OCI-LY1 (cell line): ENCODE data around the gene DDR2.
"Not testable (repeated sequence)": the region's sequence is repeated elsewhere in the genome, so short reads cannot be mapped to it uniquely, and the experiment has no call there.

Source experiments
- CTCF ChIP-seq: fragments of 200-600 bp; sonication (generic), shearing (Covaris generic); IDR thresholded peaks from 2 replicates; pipeline ENCODE4 v1.5.1; 2017; ENCODE audit warnings: mild to moderate bottlenecking, antibody characterized with exemption, low read length, moderate library complexity, mixed read lengths
- EZH2 ChIP-seq: fragments of 200-600 bp; sonication (generic), shearing (Covaris generic); IDR thresholded peaks from 2 replicates; pipeline ENCODE4 v1.8.0; 2017; ENCODE audit warnings: borderline replicate concordance, mixed run types, mild to moderate bottlenecking, antibody characterized with exemption, low read length, moderate library complexity, mixed read lengths

GRCh38 chr1:162585101-162585500, 47.2 kb upstream of the DDR2 start:
- not testable (repeated sequence) for TF ChIP-seq CTCF, EZH2
